Stimulated activated CD4-positive, alpha-beta T cell treated with anti-CD3 and anti-CD28 coated beads, Interleukin-4, amount 100 ng/mL, for 1 hour (primary cell): ENCODE data around the gene BEST4.
"Not testable (repeated sequence)": the region's sequence is repeated elsewhere in the genome, so short reads cannot be mapped to it uniquely, and the experiment has no call there.

Source experiments
- DNase-seq: peaks from one replicate; pipeline ENCODE4 v3.0.0-alpha.2; 2020

Gene BEST4

GRCh38 chr1:44788120-44788860 lies at the start of gene BEST4:
BEST4 (minus strand) TSS chr1:44788170; CDS start chr1:44787705, 465 bp downstream.
- DNase-seq = no peak

- DNase-seq = peak; percentile 91
Observed at GRCh38 chr1:44835738-44836675, 48.0 kb upstream of the BEST4 start.

GRCh38 chr1:44834328-44834727 lies 46.4 kb upstream of the BEST4 start:
- DNase-seq = no peak

GRCh38 chr1:44832056-44832705 lies 44.2 kb upstream of the BEST4 start:
- DNase-seq = no peak

GRCh38 chr1:44831516-44831915 lies 43.5 kb upstream of the BEST4 start:
- DNase-seq = no peak

GRCh38 chr1:44830900-44831304 lies 42.9 kb upstream of the BEST4 start:
- no peak for DNase-seq

- no peak for DNase-seq
Observed at GRCh38 chr1:44829506-44830384, 41.8 kb upstream of the BEST4 start.

GRCh38 chr1:44828841-44829440 lies 41.0 kb upstream of the BEST4 start:
- no peak for DNase-seq

GRCh38 chr1:44828003-44828651 lies 40.2 kb upstream of the BEST4 start:
- DNase-seq = no peak

- DNase-seq = no peak
Observed at GRCh38 chr1:44827197-44828002, 39.4 kb upstream of the BEST4 start.

- DNase-seq = no peak
Observed at GRCh38 chr1:44826375-44827196, 38.6 kb upstream of the BEST4 start.

GRCh38 chr1:44824392-44824791 lies 36.4 kb upstream of the BEST4 start:
- DNase-seq = not testable (repeated sequence)

GRCh38 chr1:44822981-44823451 lies 35.0 kb upstream of the BEST4 start:
- DNase-seq = no peak

- DNase-seq = no peak
Observed at GRCh38 chr1:44822131-44822701, 34.2 kb upstream of the BEST4 start.

GRCh38 chr1:44821240-44821715 lies 33.3 kb upstream of the BEST4 start:
- DNase-seq = no peak

- no peak for DNase-seq
Observed at GRCh38 chr1:44820328-44821239, 32.6 kb upstream of the BEST4 start.

GRCh38 chr1:44819608-44820327 lies 31.8 kb upstream of the BEST4 start:
- DNase-seq = peak; percentile 70
